ENCODE data around the gene TBCD.

The TBCD gene

GRCh38 chr17:82751571-82752370 is at the start of gene TBCD:
TBCD (plus strand) TSS chr17:82752065; CDS start chr17:82752194, 129 bp downstream.
- DNase-seq (ENCODE audit: low read depth in 1 of 2, low spot score in 1 of 2) = peak; percentile 76 to 85

GRCh38 chr17:82702231-82702927 is 49.5 kb upstream of the TBCD start:
- no peak for DNase-seq (ENCODE audit: low read depth in 1 of 2, low spot score in 1 of 2)

DNA sequence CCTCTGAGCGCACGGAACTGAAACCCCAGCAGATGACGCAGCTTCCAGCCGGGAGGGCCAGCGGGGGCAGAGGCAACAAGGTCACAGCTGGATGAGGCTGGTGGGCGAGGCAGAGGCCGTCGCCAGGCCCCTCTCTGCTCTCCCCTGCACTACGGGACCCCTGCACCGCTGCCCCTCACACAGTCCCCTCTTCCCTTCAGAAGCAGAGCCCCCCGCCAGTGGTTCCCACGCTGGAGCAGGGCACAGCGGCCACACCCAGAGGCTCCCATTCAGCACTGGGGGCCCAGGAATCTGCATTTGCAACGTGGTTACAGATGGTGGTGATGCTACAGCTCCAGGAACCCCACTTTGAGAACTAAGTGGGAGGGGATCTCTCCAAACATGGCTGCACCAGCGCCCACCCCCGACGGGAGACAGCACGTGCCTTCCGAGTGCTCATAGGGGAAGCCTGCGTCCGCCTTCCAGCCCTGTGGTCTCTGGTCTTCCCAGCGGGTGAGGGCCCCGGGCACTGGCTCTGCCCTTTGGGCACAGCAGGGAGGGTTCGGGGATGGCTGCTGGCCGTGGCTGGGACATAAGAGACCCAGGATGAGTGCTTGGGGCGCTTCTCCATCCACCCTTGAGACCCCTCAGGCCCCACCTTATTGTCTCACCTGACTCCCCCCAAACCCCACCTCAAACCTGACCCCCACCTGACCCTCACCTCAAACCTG is 48.7 kb upstream of the TBCD start:
- no peak for DNase-seq (ENCODE audit: low read depth in 1 of 2, low spot score in 1 of 2)

- DNase-seq (ENCODE audit: low read depth in 1 of 2, low spot score in 1 of 2) = no peak
These were observed 47.7 kb upstream of the TBCD start for GRCh38 chr17:82703935-82704865.

DNA sequence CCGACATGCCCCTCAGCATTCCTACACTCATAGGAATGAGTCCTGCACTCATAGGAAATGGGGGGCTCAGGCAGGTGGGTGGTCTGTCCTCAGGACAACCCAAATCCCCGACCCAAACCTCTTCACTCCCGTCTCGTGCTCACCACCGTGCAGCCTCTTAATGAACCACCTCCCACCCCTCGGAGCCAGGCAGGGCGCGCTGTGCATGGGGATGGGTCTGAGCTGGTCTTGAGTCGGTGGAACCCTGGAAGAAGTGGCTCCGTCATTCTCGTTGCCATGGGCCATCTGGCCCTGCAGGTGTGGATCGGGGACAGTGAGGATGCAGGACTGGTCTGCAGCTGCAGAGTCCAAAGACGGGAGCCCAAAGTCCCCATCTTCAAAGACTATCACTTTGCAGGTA is 47.0 kb upstream of the TBCD start:
- no peak for DNase-seq (ENCODE audit: low read depth in 1 of 2, low spot score in 1 of 2)

- no peak for DNase-seq (ENCODE audit: low read depth in 1 of 2, low spot score in 1 of 2)
These were observed 46.1 kb upstream of the TBCD start for GRCh38 chr17:82705756-82706155.

- no peak for DNase-seq (ENCODE audit: low read depth in 1 of 2, low spot score in 1 of 2)
These were observed 42.7 kb upstream of the TBCD start for GRCh38 chr17:82709024-82709675.

GRCh38 chr17:82709676-82710498 is 42.0 kb upstream of the TBCD start:
- no peak for DNase-seq (ENCODE audit: low read depth in 1 of 2, low spot score in 1 of 2)

- no peak for DNase-seq (ENCODE audit: low read depth in 1 of 2, low spot score in 1 of 2)
These were observed 41.2 kb upstream of the TBCD start for GRCh38 chr17:82710499-82711232.

DNA sequence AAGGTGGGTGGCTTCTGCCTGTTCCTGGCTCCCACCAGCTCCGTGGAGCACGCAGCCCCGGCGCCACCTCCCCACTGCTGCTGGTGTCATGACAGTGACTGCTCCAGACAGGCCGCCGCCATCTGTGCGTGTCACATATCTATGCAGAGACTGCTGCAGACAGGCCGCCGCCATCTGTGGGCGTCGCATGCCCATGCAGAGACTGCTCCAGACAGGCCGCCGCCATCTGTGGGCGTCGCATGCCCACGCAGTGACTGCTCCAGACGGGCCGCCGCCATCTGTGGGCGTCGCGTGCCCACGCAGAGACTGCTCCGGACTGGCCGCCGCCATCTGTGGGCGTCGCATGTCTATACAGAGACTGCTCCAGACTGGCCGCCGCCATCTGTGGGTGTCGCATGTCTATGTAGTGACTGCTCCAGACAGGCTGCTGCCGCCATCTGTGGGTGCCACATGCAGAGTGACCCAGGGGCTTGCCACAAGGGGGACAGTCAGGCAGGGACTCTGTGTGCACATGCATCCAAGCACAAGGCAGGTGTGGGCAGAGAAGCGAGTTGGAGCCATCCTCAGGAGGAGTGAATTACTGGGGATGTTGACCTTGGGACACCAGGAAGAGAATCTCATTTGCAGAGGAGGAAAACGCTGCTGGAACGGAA is 38.7 kb upstream of the TBCD start:
- no peak for DNase-seq (ENCODE audit: low read depth in 1 of 2, low spot score in 1 of 2)

DNA sequence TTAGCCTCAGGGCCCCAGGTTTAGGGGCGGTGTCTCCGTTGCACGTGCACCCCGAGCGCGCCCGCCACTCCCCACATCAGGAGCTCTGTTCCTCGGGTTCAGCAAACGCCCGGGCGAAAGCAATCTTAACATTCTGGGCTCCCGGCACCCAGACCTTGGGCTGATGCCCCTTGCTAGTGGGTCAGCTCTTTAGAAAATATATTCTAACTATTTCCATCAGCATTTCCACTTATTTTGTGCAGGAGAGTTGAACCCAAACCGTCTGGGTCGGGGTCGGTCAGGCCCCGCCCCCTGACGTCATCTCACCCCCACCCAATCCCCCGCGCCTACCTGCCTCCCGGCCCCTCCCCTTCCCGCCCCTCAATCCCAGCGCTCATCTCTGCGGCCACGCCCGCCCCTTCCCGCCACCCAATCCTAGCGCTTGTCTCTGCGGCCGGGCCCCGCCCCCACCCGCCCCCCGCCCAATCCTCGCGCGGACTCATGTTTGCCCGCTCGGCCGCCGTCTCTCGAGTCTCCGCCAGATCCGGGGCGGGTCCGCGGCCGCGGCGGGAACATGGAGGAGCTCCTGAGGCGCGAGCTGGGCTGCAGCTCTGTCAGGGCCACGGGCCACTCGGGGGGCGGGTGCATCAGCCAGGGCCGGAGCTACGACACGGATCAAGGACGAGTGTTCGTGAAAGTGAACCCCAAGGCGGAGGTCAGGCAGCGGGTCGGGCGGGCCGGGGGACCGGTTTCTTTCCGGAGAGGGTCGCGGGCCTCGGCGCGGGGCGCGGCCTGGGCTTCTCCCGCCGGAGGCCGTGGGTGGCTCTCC is 35.5 kb upstream of the TBCD start, which contains the start of gene FN3KRP:
Gene FN3KRP, plus strand, starts transcription at position 504 of the 808 bp plus-strand sequence. Its CDS starts 50 bp downstream, at position 554.
- DNase-seq (ENCODE audit: low read depth in 1 of 2, low spot score in 1 of 2) = peak; percentile 58 to 93

DNA sequence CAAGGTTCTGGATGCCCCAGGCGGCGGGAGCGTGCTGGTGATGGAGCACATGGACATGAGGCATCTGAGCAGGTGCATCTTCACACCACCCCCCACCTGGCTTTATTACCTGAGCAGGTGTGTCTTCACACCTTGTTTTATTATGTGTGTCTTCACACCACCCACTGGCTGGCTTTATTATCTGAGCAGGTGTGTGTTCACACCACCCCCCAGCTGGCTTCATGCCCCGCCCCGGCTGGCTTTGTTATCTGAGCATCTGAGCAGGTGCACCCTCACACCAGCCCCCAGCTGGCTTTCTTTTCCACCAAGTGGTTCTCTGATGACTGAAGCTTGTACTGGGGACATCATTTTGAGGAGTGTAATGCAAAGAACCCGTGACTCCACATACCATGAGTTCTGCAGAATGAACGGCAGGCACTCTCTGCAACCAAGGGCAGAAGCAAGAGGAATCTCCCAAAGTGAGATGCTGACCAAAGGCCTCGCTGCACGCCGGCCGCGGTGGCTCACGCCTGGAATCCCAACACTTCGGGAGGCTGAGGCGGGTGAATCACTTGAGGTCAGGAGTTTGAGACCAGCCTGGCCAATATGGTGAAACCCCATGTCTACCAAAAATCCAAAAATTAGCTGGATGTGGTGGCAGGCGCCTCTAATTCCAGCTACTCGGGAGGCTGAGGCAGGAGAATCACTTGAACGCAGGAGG is 32.7 kb upstream of the TBCD start:
- no peak for DNase-seq (ENCODE audit: low read depth in 1 of 2, low spot score in 1 of 2)

GRCh38 chr17:82720204-82720603 is 31.7 kb upstream of the TBCD start:
- no peak for DNase-seq (ENCODE audit: low read depth in 1 of 2, low spot score in 1 of 2)

DNA sequence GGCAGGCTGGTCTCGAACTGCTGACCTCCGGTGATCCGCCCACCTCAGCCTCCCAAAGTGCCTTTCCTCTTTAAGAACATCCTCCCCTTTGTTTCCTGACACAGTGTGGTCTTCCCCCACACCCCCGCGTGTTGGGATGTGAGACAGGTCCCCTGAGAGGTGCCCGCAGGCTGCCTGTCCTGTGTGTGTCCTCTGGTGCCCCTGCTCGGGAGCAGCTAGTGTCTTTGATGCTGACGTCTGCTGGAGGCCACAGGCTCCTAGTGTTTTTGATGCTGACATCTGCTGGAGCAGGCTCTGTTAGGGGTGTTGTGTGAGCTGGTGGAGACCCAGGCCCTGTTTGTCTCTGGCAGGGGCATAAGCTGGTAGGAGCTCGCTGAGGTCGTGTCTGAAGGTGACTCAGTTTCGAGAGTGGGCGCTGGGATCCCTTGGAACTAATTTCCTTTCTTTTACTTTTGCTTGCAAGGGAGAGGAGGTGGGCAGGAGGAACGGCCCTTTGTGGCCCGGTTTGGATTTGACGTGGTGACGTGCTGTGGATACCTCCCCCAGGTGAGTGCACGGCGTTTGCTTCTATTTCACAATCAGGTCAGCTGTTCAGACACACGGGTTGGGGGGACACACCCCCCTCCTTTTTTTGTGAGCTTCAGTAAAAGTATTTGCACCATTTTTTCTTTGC is 29.4 kb upstream of the TBCD start:
- DNase-seq (ENCODE audit: low read depth in 1 of 2, low spot score in 1 of 2) = no peak

- no peak for DNase-seq (ENCODE audit: low read depth in 1 of 2, low spot score in 1 of 2)
These were observed 28.6 kb upstream of the TBCD start for GRCh38 chr17:82723169-82723807.

DNA sequence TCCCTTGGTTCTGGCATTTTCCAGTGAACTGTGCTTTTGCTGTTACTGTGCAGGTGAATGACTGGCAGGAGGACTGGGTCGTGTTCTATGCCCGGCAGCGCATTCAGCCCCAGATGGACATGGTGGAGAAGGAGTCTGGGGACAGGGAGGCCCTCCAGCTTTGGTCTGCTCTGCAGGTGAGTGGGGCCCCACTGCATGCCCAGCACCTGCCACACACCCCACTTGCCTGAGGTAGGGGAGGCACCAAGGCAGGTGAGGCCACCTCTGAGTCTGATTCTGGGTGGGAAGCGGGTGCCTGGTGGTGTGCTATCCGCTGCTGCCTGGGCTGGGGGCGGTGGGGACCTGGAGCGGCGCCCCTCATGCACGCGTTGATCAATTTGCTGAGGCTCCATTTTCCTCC is 25.4 kb upstream of the TBCD start:
- DNase-seq (ENCODE audit: low read depth in 1 of 2, low spot score in 1 of 2) = no peak
